ENCODE measurements around the gene KCNK17.

KCNK17 gene

DNA sequence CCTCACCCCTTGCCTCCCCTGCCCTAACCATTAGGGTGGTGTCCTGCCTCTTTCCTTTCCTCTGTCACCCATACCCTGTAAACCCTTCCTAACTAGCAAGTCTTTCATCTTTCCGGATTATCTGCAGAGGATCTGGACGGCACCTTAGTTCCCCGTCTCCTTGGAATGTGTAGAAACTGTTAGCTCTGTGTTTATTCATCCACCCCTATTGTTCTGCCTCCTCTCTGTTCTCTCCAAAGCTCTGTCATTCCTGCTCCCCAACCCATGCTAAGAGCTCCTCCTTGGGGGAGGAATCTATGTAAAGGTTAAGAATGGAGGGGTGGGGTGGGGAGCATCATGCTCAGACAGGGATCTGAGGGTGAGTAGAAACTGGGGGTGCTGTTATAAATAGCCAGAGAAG, 45.5 kb downstream of the KCNK17 start:
- no peak for DNase-seq (ENCODE audit: low read depth, low spot score)

DNA sequence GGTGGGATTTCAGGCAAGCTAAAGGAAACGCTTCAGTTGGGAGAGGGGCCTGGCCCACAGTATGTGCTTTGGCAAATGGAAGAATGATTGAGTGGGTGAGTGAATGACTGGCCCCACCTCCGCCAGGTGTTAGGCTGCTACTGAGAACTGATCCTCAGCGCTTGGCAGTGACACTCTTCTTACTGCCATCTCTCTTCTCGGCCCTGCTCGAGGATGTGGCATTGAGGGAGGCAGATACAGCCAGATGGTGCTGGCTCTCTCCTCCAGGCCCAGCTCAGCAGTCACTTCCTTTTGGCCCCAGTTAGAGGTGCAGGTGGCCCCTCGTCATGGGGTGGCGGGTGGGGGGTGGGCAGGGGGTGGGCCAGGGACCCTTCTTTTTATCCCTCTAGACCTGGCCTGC, 46.0 kb downstream of the KCNK17 start:
- no peak for DNase-seq (ENCODE audit: low read depth, low spot score)

DNA sequence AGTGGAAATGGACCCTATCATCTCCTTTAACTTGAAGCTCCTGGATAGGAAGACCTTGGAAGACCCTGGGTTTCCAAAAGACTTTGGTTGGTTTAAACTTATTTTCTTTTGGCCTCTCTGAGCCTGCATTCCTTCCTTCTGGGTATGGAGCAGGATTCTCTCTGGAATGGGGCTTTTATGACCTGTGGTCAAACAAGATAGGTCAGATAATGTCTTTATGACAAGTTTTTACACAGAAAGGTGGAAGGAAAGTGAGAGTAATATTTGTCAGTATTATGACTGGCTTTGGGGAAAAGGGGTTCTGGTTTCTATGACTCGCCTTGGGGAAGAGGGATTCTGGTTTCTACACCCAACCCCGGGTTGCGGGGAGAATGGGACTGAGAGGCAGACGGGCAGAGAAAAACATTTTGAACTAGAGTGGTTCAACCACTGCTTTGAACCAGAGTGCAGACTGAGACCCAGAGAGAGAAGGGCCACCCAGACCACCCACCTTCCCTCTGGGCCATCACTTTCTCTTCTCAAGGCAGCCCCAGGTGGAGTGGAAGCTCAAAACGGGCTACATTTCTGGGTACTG, 47.4 kb downstream of the KCNK17 start:
- DNase-seq (ENCODE audit: low read depth, low spot score): no peak

DNA sequence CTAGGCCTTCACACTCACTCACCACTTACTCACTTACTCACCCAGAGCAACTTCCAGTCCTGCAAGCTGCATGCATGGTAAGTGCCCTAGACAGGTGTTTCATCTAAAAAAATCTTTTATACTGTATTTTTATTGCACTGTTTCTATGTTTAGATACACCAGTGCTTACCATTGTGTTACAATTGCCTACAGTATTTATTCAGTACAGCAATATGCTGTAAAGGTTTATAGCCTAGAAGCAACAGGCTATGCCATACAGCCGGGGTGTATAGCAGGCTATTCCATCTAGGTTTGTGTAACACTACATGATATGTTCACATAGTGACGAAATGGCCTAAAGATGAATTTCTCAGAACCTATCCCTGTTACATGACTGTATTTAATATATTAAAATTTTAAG, 47.8 kb downstream of the KCNK17 start:
- no peak for DNase-seq (ENCODE audit: low read depth, low spot score)

DNA sequence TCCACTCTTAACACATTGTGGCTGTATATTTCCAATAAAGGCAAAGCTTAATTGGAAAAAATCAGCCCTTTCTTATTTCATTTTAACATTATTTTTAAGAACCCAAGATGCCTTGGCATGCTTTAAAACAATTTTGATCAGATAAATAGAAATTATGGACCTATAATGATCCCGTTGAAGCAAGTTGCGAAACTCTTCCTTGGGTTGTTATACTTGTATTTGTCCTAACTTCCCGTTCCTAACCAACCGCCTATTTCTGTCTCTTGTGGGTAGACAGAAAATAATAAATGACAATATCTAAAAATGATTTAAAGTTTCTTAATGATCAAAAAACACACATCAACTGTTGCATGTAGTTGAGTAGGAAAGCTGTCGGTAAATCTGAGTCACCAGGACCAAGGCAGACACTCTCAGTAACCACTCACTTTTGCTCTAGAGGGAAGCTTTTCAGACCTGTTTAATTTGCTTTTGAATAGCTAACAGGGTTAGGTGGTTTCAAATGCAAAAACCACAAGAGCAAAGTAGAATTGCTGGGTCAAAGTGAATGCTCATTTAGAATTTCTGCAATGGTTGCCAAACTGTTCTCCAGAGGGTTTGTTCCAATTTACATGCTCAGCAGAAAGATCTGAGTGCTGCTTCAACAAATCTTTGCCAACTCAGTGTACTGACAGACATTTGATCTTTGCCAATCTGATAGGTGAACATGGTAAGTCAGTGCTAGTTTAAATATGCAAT, 50.7 kb downstream of the KCNK17 start:
- DNase-seq (ENCODE audit: low read depth, low spot score): peak; percentile 87

DNA sequence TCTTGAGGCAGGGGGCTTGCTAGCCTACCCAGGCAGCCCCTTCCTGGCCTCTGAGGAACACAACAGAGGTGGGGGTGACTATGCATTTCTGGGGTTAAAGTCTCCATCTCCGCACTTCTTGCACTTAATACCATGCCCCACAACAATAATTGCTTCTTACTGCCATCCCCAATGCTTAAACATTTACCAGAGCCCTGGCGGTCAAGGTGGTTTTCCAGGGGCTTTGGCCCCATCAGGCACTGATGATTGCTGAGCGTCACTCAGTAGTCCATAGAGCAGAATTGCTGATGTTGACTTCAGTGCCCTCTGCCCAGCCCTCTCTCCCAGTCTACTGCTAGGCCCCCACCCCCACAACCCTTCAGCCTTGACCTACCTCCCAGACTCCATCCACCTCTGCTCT, 52.5 kb downstream of the KCNK17 start:
- DNase-seq (ENCODE audit: low read depth, low spot score): no peak

DNA sequence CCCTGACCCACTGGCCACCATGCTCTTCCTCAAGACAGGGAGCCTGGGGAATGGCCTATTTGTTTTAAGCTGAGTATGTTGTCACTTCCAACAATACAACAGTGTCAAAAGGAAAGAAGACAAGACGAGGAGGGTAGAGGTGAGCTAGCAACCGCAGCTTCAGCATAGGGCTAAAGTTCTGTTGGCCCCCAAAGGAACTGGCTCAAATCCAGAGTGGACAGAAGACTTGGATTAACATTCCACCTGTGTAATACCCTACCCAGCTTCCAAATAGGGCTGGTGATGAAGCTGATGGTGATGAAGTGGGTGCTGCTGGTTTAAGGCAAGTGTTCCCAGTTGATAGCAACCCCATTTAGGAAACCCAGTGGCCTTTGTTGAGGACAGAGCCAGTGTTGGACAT, 53.3 kb downstream of the KCNK17 start:
- no peak for DNase-seq (ENCODE audit: low read depth, low spot score)

DNA sequence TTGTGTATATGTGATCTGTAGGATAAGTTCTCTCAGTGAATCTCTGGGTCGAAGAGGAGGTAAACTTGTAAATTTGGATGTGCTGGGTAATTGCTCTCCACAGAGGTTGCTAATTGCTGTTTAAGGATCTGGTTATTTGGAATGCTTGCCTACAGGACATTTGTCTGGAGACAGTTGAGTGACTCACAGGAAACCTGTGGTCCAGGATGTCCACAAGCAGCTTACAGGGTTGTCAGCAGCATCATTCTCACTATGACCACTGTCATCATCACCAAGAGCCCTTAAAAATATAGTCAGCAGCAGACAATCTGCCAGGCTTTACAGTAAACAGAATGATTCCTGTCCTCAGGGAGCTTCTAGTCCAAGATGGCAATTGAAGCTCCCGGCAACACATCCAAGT, 53.8 kb downstream of the KCNK17 start:
- DNase-seq (ENCODE audit: low read depth, low spot score): no peak

DNA sequence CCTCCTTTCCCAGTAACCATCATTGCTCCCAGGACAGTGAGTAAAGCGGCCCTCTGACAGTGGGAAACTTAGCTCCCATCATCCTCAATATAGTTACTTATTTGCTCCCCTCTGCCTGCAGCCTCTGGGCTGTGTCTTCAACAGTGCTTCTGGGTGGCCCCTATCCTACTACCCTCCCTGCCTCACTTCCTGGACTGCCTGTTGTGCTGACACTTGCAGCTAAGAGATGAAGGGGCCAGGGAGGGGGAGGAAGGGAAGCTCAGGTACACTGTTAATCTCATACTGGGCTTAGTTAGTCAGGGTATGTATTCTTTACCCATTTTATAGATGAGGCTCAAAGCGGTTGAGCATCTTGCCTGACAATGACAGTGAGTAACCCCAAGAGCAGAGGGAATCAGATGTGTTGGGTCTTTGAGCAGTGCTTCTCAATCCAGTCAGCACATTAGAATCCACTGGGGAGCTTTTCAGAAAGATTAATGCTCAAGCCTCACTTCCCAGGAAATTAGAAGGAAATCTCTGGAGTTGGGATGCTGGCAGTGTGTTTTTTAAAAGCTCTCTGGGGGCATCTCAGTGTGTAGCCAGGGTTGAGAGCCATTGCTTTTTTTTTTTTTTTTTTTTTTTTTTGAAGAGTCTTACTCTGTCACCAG, 57.8 kb downstream of the KCNK17 start:
- DNase-seq (ENCODE audit: low read depth, low spot score): peak; percentile 42

DNA sequence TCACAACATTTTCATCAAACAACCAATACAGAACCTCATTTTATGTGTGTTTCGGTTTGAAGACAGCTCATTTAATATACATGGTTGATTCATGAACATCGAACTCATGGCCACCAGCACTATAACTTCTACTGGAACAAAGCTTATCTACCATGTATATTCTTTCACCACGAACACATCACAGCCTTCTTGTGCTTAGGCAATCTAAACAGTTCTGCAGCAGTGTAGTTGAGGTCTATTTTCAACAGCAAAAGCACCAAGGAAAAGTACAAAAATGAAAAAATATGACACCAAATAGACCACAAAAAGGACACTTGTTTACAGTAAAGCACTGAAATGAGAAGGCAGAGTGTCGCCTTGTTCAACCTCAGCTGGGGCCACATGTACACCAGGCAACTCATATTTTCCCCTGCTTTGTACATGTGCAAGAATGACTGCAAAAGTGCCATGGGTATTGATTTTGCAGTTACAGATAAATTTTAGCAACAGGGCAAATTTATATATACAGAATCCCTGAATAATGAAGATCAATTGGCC, 59.2 kb downstream of the KCNK17 start:
- DNase-seq (ENCODE audit: low read depth, low spot score): no peak

DNA sequence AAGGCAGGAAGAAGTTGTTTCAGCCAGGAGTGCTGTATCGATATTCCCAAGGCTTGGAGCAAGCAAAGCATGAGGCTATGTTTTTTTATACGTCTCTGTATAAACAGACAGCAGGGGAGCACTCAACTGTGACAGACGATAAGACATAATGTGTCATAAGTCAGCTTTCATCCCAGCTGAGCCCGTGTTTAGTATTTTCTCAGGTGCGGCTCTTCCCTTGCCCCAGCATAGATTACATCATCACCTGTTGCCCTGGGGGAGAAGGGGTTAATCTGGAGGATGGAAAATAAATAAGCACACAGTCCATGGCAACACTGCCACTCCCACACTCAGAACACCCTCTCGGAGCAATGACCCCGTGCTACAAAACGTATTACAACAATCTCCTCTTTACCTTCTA, 62.8 kb downstream of the KCNK17 start:
- no peak for DNase-seq (ENCODE audit: low read depth, low spot score)

DNA sequence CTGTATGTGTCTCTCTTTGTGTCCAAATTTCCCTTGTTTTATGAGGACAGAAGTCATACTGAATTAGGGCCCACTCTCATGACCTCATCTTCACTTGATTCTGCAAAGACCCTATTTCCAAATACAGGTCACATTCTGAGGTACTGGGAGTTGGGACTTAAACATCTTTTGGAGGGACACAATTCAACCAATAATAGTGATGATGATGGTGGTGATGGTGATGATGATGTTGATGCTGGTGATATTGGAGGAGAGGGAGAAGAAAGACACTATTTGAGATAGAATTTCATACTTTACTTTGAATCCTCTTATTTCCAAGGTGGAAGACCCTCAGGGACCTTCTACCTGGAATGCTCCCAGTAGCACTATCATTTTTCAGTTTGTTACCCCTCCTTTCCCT, 63.7 kb downstream of the KCNK17 start:
- DNase-seq (ENCODE audit: low read depth, low spot score): no peak

DNA sequence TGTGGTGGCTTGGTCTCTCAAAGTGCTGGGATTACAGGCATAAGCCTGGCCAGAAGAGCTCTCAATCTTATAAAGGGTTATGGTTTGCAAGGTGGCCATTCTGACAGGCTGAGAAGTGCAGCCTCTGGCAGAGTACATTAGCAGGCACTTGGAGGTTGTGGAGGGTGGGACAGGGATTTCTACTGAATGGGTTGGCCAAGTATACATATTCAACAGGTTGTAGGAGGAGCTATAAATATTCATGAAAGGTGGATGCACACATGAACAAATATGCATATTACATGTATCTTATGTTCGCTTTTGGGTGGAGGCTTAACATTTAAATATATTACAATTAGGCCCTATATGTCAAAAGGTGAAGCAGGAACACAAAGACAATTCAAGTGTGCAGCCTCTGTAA, 64.9 kb downstream of the KCNK17 start:
- DNase-seq (ENCODE audit: low read depth, low spot score): no peak

Measured in iPS DF 19.7 (cell line).